Natural killer cell (primary cell): ENCODE measurements around the gene CGREF1. TPM values are rescaled to one million over a fixed set of nuclear protein-coding genes. Genes with fewer than 3 reads are reported as not detected.

Experiments
- ATAC-seq, 3 donors: fragments of 150-1000 bp in 2 of 3; fragments of 200-7000 bp in 1 of 3; cut with Tn5 transposase; 1 replicate in 1 of 3; 2 replicates in 2 of 3; pipeline ENCODE4 v1.10.0; 2021; ENCODE audit warnings: mild to moderate bottlenecking in 2 of 3, moderate library complexity in 2 of 3
- DNase-seq, 2 donors: peaks; one replicate each; pipeline versions ENCODE4 v3.0.0 to v3.0.0-alpha.2; 2013 to 2021; ENCODE audit warnings: mixed read lengths in 1 of 2
- H3K27ac ChIP-seq: one replicate; pipeline ENCODE4 v1.5.1; 2013; ENCODE audit warnings: mild to moderate bottlenecking, low read length
- H3K27me3 ChIP-seq: one replicate; pipeline ENCODE4 v1.6.1; 2013; ENCODE audit warnings: low read length; ENCODE audit not compliant: control insufficient read depth, insufficient read depth
- H3K36me3 ChIP-seq: one replicate; pipeline ENCODE4 v1.6.1; 2013; ENCODE audit warnings: low read length; ENCODE audit not compliant: control insufficient read depth, insufficient read depth
- H3K4me1 ChIP-seq: one replicate; pipeline ENCODE4 v1.6.1; 2013; ENCODE audit warnings: low read length; ENCODE audit not compliant: control insufficient read depth, insufficient read depth
- H3K4me3 ChIP-seq: one replicate; pipeline ENCODE4 v1.5.1; 2013; ENCODE audit warnings: low read length
- H3K9me3 ChIP-seq: one replicate; pipeline ENCODE4 v1.6.1; 2013; ENCODE audit warnings: low read length; ENCODE audit not compliant: control insufficient read depth, insufficient read depth
- H3K27ac Mint-ChIP-seq, 2 donors: one replicate each; pipeline ENCODE4 v1.8.0; 2022; ENCODE audit warnings: mild to moderate bottlenecking in 2 of 2, mixed read lengths in 2 of 2, moderate library complexity in 1 of 2
- H3K27me3 Mint-ChIP-seq, 2 donors: one replicate each; pipeline ENCODE4 v1.8.0; 2022; ENCODE audit warnings: low read depth in 2 of 2, mixed read lengths in 2 of 2
- H3K36me3 Mint-ChIP-seq: one replicate; pipeline ENCODE4 v1.8.0; 2022; ENCODE audit warnings: mixed read lengths
- H3K4me1 Mint-ChIP-seq, 2 donors: one replicate each; pipeline ENCODE4 v1.8.0; 2022; ENCODE audit warnings: mixed read lengths in 2 of 2
- H3K4me3 Mint-ChIP-seq: one replicate; pipeline ENCODE4 v1.8.0; 2022; ENCODE audit warnings: mild to moderate bottlenecking, moderate library complexity, mixed read lengths
- H3K9me3 Mint-ChIP-seq, 2 donors: one replicate each; pipeline ENCODE4 v1.8.0; 2022; ENCODE audit warnings: mixed read lengths in 2 of 2
- WGBS: methylation state at CpG from one replicate; pipeline ENCODE4 v1.1.7; 2013; ENCODE audit warnings: missing lambda C conversion rate; ENCODE audit not compliant: insufficient coverage; 5-methylcytosine and 5-hydroxymethylcytosine counted together
- intact Hi-C: fragments of 100-400 bp; cut with micrococcal nuclease; formaldehyde crosslinking; loops from one replicate; pipeline ENCODE4 v1.14.2; 2022
- total RNA-seq, 4 donors: library from RNA; stranded (reverse); fragments of 120-200 nt in 1 of 4; gene quantifications; one replicate each; pipeline versions ENCODE4 v1.2.3 to v1.2.4, GENCODE V29; 2013 to 2022
- TF ChIP-seq, protein P1 (sequence below): fragments of 200-600 bp; IDR thresholded peaks from one replicate; pipeline ENCODE4 v1.8.0; 2022; ENCODE audit warnings: antibody characterized with exemption

CGREF1 gene
- total RNA-seq, 3 donors from 2014 or later (not counting 1 experiment from before 2014, with no cell fraction given), result not detected

DNA sequence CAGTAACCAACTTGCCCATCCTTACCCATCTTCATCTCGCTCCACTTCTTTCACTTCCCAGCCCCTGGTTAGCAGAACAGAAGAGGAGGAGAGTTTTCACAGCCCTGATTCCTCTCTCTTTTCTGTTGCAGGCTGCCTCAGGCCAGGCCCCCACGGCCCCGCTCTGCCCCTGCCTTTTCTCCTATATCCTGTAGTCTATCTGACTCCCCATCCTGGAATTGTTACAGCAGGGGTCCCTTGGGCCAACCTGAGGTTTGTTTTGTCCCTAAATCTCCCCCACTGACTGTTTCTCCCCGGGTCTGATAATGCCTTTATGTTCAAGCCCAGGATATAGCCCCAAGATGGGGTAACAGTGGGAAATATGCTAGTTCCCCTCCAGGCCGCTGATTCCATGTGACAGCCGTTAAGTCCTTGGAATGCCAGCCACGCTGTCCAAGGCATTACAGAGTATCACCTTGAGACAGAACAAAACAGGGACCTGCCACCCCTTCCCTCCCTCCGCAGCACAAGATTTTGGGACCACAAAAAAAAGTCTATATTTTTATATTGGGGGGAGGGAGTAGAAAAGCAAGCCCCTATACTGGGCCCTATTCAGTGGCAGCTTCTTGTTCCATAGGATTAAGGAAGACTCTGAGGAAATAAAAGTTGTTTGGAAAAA, 48.8 kb downstream of the CGREF1 start:
- no peak for ATAC-seq
- TF ChIP-seq, protein P1, sequence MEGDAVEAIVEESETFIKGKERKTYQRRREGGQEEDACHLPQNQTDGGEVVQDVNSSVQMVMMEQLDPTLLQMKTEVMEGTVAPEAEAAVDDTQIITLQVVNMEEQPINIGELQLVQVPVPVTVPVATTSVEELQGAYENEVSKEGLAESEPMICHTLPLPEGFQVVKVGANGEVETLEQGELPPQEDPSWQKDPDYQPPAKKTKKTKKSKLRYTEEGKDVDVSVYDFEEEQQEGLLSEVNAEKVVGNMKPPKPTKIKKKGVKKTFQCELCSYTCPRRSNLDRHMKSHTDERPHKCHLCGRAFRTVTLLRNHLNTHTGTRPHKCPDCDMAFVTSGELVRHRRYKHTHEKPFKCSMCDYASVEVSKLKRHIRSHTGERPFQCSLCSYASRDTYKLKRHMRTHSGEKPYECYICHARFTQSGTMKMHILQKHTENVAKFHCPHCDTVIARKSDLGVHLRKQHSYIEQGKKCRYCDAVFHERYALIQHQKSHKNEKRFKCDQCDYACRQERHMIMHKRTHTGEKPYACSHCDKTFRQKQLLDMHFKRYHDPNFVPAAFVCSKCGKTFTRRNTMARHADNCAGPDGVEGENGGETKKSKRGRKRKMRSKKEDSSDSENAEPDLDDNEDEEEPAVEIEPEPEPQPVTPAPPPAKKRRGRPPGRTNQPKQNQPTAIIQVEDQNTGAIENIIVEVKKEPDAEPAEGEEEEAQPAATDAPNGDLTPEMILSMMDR, result no peak
- no peak for DNase-seq
- Histone ChIP-seq H3K4me3 (no peak overlapping the region), H3K36me3 (peaks cover 20% of the 10 kb centered on the region), H3K27ac (no peak overlapping the region), H3K4me1 (peaks cover 38% of the 10 kb centered on the region), H3K27me3 (no peaks in the 10 kb centered on the region), H3K9me3 (no peaks in the 10 kb centered on the region)
- peak overlapping the region; percentile 97 for H3K4me3 Mint-ChIP-seq
- no peaks in the 10 kb centered on the region for H3K9me3 Mint-ChIP-seq
- no peaks in the 10 kb centered on the region for H3K27me3 Mint-ChIP-seq
- peaks cover 45 to 71% of the 10 kb centered on the region in 2 donors for H3K4me1 Mint-ChIP-seq
- intact Hi-C loops, result no loop called here
- H3K27ac Mint-ChIP-seq, result peak overlapping the region; percentile 90 to 93
- 98% methylated on average over 6 of the region's 8 CpGs for WGBS
- no peaks in the 10 kb centered on the region for H3K36me3 Mint-ChIP-seq

DNA sequence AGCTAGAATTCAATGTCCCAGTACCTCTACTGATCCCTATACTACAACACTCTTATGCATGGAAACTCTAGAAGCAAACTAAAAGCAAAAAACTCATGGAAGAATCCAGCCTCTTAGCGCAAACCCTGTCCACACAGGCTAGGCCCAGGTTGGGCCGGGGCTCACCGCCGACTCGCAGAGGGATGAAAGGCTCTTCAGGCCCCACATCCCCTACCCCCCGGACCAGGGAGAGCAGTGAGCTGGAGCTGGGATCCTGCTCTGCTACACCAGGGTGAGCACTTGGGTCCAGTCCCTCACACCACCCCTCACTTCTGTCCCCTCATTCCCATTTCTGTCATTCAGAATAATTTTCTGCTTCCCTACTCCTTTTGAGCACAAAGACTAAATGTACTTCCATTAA, 49.5 kb downstream of the CGREF1 start:
- no peak overlapping the region for H3K27ac ChIP-seq
- over 99% methylated on average over 6 of the region's 6 CpGs for WGBS

DNA sequence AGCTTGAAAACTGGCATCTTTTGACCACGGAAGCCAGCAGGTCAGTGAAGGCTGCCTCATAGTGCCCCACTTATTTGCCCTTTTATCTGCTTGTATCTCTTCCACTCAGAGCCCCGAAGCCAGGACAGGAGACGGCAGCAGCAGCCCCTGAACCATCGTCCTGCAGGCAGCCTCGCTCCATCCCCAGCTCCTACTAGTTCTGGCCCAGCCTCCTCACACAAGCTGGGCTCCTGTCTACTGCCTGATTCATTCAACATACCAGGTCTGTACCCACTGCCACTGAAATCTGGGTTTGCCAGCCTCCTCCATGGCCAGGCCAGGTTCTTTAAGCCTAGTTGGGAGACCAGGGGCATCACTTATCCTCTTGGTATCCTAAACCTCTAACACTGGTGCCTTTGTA, 51.5 kb downstream of the CGREF1 start:
- Mint-ChIP-seq H3K4me1 (peaks cover 34 to 54% of the 10 kb centered on the region in 2 donors), H3K4me3 (no peak overlapping the region), H3K36me3 (no peaks in the 10 kb centered on the region), H3K9me3 (no peaks in the 10 kb centered on the region), H3K27ac (peak overlapping the region in 1 of 2 donors; percentile 68), H3K27me3 (no peaks in the 10 kb centered on the region)
- DNase-seq, result no peak
- TF ChIP-seq, protein P1, result no peak
- WGBS, result 89% methylated on average over 5 of the region's 5 CpGs
- no peak overlapping the region for H3K27ac ChIP-seq
- peaks cover 23% of the 10 kb centered on the region for H3K36me3 ChIP-seq
- H3K4me3 ChIP-seq, result no peak overlapping the region
- H3K9me3 ChIP-seq, result no peaks in the 10 kb centered on the region
- H3K27me3 ChIP-seq, result no peaks in the 10 kb centered on the region
- intact Hi-C loops, result no loop called here
- no peak for ATAC-seq
- peaks cover 27% of the 10 kb centered on the region for H3K4me1 ChIP-seq

More for the DNA sequence above, 49.5 kb downstream of the CGREF1 start:
- peaks cover 31% of the 10 kb centered on the region for H3K4me1 ChIP-seq
- peak overlapping the region; percentile 3 to 90 for H3K27ac Mint-ChIP-seq
- H3K36me3 ChIP-seq, result peaks cover 20% of the 10 kb centered on the region
- TF ChIP-seq, protein P1, result no peak
- no peaks in the 10 kb centered on the region for H3K27me3 Mint-ChIP-seq
- no peak overlapping the region for H3K4me3 Mint-ChIP-seq
- DNase-seq (no peak), ATAC-seq (no peak)
- no peaks in the 10 kb centered on the region for H3K9me3 Mint-ChIP-seq
- no peaks in the 10 kb centered on the region for H3K9me3 ChIP-seq
- H3K36me3 Mint-ChIP-seq, result no peaks in the 10 kb centered on the region
- H3K4me3 ChIP-seq, result no peak overlapping the region
- intact Hi-C loops, result no loop called here
- peaks cover 39 to 65% of the 10 kb centered on the region in 2 donors for H3K4me1 Mint-ChIP-seq
- no peaks in the 10 kb centered on the region for H3K27me3 ChIP-seq

DNA sequence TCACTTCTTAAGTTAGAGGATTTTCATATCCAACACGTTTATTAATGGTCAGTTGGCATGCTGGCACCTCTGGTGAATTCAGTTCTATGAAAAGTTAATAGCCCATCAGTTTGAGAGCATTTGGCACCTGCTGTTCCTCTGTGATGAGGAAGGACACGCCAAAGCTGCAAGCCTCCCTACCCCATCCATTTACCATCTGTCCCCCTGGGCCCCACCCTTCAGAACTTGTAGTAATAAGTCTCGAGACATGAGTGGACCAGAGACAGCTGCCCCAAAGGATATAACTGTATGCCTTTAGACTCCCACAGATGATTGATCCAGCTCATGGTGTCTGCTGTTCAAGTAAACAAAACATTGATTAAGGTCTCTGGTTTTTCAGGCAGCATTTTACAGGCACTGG, 53.8 kb downstream of the CGREF1 start:
- WGBS, result 100% methylated on average over 3 of the region's 3 CpGs
- H3K4me3 ChIP-seq, result no peak overlapping the region
- intact Hi-C loops, result no loop called here
- Mint-ChIP-seq H3K4me1 (peaks cover 21 to 40% of the 10 kb centered on the region in 2 donors), H3K27me3 (no peaks in the 10 kb centered on the region), H3K36me3 (no peaks in the 10 kb centered on the region), H3K9me3 (no peaks in the 10 kb centered on the region), H3K27ac (peak overlapping the region in 1 of 2 donors; percentile 6), H3K4me3 (no peak overlapping the region)
- TF ChIP-seq, protein P1, result no peak
- peaks cover 10% of the 10 kb centered on the region for H3K4me1 ChIP-seq
- no peak overlapping the region for H3K27ac ChIP-seq
- ATAC-seq (no peak), DNase-seq (no peak)
- peaks cover 23% of the 10 kb centered on the region for H3K36me3 ChIP-seq
- H3K9me3 ChIP-seq, result no peaks in the 10 kb centered on the region
- no peaks in the 10 kb centered on the region for H3K27me3 ChIP-seq
